Measurements from ENCODE around the gene JSRP1. TPM values are rescaled to one million over a fixed set of nuclear protein-coding genes. Genes with fewer than 3 reads are reported as not detected.

JSRP1 gene
- total RNA-seq, 2 experiments from 2014 or later, result 1.0 TPM

- Mint-ChIP-seq H3K27me3 (no peaks in the 10 kb centered on the region), H3K9me3 (no peaks in the 10 kb centered on the region), H3K4me1 (ENCODE audit: low read depth) (peaks cover 7% of the 10 kb centered on the region), H3K4me3 (no peak overlapping the region), H3K27ac (no peak overlapping the region), H3K36me3 (ENCODE audit: low read depth) (peaks cover 38% of the 10 kb centered on the region)
- no peak for DNase-seq
- POLR2A ChIA-PET, result interaction anchor here (1.1 kb wide), 1 partner anchor 9 kb away, joined by 3 read pairs; no protein-coding TSS in a partner anchor
- CTCF ChIA-PET, result no interaction called here
- intact Hi-C loops (cut with micrococcal nuclease), result no loop called here
- ATAC-seq, result no peak
- TF ChIP-seq, protein P1, sequence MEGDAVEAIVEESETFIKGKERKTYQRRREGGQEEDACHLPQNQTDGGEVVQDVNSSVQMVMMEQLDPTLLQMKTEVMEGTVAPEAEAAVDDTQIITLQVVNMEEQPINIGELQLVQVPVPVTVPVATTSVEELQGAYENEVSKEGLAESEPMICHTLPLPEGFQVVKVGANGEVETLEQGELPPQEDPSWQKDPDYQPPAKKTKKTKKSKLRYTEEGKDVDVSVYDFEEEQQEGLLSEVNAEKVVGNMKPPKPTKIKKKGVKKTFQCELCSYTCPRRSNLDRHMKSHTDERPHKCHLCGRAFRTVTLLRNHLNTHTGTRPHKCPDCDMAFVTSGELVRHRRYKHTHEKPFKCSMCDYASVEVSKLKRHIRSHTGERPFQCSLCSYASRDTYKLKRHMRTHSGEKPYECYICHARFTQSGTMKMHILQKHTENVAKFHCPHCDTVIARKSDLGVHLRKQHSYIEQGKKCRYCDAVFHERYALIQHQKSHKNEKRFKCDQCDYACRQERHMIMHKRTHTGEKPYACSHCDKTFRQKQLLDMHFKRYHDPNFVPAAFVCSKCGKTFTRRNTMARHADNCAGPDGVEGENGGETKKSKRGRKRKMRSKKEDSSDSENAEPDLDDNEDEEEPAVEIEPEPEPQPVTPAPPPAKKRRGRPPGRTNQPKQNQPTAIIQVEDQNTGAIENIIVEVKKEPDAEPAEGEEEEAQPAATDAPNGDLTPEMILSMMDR (IDR thresholded peaks at IDR 0.05), result no peak
Measured at GRCh38 chr19:2226840-2227360, 29.3 kb downstream of the JSRP1 start.

DNA sequence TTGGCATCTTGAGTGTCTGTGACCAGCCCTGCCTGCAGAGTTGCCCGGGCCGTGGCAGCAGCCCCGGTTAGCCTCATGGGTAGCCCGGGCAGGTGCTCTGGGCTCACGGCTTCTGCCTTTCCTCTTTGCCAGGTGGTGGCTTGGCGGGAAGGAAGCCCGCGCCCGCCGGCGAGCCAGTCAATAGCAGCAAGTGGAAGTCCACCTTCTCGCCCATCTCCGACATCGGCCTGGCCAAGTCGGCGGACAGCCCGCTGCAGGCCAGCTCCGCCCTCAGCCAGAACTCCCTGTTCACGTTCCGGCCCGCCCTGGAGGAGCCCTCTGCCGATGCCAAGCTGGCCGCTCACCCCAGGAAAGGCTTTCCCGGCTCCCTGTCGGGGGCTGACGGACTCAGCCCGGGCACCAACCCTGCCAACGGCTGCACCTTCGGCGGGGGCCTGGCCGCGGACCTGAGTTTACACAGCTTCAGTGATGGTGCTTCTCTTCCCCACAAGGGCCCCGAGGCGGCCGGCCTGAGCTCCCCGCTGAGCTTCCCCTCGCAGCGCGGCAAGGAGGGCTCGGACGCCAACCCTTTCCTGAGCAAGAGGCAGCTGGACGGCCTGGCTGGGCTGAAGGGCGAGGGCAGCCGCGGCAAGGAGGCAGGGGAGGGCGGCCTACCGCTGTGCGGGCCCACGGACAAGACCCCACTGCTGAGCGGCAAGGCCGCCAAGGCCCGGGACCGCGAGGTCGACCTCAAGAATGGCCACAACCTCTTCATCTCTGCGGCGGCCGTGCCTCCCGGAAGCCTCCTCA, 30.0 kb downstream of the JSRP1 start:
- ChIA-PET POLR2A (interaction anchor here (1.1 kb wide), 1 partner anchor 9 kb away, joined by 3 read pairs; no protein-coding TSS in a partner anchor), CTCF (no interaction called here)
- Mint-ChIP-seq H3K36me3 (ENCODE audit: low read depth) (peaks cover 33% of the 10 kb centered on the region), H3K27me3 (no peaks in the 10 kb centered on the region), H3K27ac (no peak overlapping the region), H3K9me3 (no peaks in the 10 kb centered on the region), H3K4me3 (no peak overlapping the region), H3K4me1 (ENCODE audit: low read depth) (peaks cover 7% of the 10 kb centered on the region)
- intact Hi-C loops (cut with micrococcal nuclease), result no loop called here
- ATAC-seq, result no peak
- DNase-seq, result no peak
- TF ChIP-seq, protein P1 (IDR thresholded peaks at IDR 0.05), result no peak

DNA sequence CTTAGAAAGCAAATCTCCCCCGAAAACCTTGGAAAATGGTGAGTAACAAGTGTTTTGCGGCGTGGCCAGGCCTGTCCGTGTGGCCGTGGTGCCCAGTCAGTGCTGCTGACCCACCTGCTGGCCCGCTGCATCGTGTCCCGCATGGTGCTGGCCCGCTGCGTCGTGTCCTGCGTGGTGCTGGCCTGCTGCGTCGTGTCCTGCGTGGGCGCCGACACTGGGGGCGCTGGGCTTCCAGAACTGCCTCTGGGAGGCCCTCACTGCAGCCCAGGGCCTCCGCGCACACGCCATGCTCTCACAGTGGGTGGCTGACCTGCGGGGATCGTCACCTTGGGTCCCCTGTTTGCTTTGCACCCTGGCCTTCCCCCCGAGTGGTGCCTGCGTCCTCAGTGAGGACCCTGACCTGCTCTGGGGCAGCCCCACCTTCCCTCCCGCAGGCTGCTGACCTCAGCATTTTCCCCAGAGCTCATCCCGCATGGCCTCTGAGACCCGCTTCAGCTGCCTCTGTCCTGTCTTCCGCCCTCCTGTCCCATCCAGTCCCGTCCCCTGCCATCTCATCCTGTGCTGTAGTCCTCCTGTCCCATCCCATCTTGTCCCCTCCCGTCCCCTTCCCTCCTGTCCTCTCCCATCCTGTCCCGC, 30.7 kb downstream of the JSRP1 start:
- DNase-seq (no peak), ATAC-seq (no peak)
- H3K27me3 Mint-ChIP-seq, result no peaks in the 10 kb centered on the region
- no peak overlapping the region for H3K4me3 Mint-ChIP-seq
- TF ChIP-seq, protein P1 (IDR thresholded peaks at IDR 0.05), result no peak
- H3K27ac Mint-ChIP-seq, result no peak overlapping the region
- CTCF ChIA-PET, result no interaction called here
- H3K4me1 Mint-ChIP-seq (ENCODE audit: low read depth), result peaks cover 7% of the 10 kb centered on the region
- POLR2A ChIA-PET, result interaction anchor here (0.9 to 1.2 kb wide), 2 partner anchors 8 to 10 kb away, joined by 3 read pairs; no protein-coding TSS in a partner anchor
- no peaks in the 10 kb centered on the region for H3K9me3 Mint-ChIP-seq
- peaks cover 34% of the 10 kb centered on the region for H3K36me3 Mint-ChIP-seq (ENCODE audit: low read depth)
- intact Hi-C loops (cut with micrococcal nuclease), result no loop called here

DNA sequence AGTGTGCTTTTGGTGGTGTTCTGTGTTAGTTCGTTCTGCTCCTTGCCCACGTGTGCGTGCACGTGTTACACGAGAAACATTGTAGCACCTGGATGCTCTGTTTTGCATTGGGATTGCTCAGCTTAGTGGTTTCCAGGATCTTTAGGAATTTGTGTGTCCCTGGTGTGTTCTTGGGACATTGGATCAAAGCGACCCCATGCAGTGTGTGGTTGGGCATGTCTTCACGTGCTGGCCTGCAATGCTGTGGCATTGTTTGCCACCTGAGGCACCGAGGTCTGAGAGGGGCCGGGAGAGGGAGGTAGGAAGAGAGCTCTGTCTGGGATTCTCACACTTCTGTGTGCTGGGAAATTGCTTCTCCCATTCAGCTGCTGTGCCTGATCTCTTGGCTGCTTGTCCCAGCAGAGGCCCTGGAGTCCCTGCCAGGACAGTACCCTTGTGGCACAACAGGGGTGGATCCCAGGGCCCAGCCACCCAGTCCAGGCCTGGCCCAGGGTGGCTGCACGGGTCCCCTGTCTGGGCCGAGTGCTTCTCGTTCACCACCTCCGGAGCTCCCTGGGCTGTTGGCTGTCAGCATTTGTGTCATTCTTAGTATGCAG, 31.4 kb downstream of the JSRP1 start:
- Mint-ChIP-seq H3K4me1 (ENCODE audit: low read depth) (peaks cover 7% of the 10 kb centered on the region), H3K27me3 (no peaks in the 10 kb centered on the region), H3K36me3 (ENCODE audit: low read depth) (peaks cover 35% of the 10 kb centered on the region), H3K27ac (no peak overlapping the region), H3K9me3 (no peaks in the 10 kb centered on the region), H3K4me3 (no peak overlapping the region)
- DNase-seq, result no peak
- intact Hi-C loops (cut with micrococcal nuclease), result no loop called here
- ATAC-seq, result no peak
- CTCF ChIA-PET, result no interaction called here
- TF ChIP-seq, protein P1 (IDR thresholded peaks at IDR 0.05), result no peak
- POLR2A ChIA-PET, result interaction anchor here (0.9 to 1.2 kb wide), 2 partner anchors 8 to 11 kb away, joined by 3 read pairs; no protein-coding TSS in a partner anchor
